ENCODE measurements around the gene IFT81. TPM values are rescaled to one million over a fixed set of nuclear protein-coding genes. Genes with fewer than 3 reads are reported as not detected.
A peak's percentile ranks its signal among the peaks of the same experiment; 100 is the strongest.

The IFT81 gene
- total RNA-seq, 1 donor from 2014 or later: 12.2 TPM

DNA sequence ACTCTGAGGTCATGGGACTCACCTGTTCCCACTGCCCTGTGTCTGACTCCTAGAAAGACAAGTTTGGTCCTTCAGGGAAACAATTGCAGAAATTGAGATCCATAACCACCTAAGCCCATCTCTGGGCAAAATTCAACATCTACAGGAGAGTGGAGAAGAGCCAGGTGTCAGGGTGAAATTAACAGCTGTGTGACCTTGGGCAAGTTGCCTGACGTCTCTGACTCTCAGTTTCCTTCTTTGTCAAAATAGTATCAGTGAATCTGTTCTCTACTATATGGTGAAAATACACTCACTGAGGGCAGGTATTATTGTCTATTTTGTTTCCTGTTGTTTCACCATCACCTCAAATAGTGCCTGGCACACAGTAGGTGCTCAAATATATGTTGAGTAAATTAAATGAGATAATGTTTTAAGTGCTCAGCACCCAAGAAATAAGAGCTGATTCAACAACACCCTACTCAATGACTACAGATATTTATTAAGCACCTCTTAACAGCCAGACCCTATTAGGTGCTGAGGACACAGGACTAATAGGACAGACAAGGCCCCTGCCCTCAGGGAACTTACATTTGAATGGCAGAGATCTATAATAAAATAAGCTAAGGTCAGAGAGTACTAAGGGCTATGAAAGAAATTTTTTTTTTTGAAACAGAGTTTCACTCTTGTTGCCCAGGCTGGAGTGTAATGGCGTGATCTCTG, 14.2 kb upstream of the IFT81 start:
- H3K9me3 ChIP-seq (replicated peaks): no peaks in the 10 kb centered on the region
- H3K4me3 ChIP-seq: no peak overlapping the region
- TF ChIP-seq, protein P1, sequence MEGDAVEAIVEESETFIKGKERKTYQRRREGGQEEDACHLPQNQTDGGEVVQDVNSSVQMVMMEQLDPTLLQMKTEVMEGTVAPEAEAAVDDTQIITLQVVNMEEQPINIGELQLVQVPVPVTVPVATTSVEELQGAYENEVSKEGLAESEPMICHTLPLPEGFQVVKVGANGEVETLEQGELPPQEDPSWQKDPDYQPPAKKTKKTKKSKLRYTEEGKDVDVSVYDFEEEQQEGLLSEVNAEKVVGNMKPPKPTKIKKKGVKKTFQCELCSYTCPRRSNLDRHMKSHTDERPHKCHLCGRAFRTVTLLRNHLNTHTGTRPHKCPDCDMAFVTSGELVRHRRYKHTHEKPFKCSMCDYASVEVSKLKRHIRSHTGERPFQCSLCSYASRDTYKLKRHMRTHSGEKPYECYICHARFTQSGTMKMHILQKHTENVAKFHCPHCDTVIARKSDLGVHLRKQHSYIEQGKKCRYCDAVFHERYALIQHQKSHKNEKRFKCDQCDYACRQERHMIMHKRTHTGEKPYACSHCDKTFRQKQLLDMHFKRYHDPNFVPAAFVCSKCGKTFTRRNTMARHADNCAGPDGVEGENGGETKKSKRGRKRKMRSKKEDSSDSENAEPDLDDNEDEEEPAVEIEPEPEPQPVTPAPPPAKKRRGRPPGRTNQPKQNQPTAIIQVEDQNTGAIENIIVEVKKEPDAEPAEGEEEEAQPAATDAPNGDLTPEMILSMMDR (IDR thresholded peaks at IDR 0.05; ENCODE audit: borderline replicate concordance): no peak
- no peaks in the 10 kb centered on the region for H3K27me3 ChIP-seq (ENCODE audit: low read depth)
- intact Hi-C loops (cut with micrococcal nuclease): no loop called here
- H3K4me1 ChIP-seq: peaks cover 55% of the 10 kb centered on the region
- no peak for DNase-seq
- no peaks in the 10 kb centered on the region for H3K36me3 ChIP-seq
- peak overlapping the region; percentile 90 for H3K27ac ChIP-seq (replicated peaks)

- no peak overlapping the region for H3K4me3 ChIP-seq
- peak overlapping the region; percentile 90 for H3K27ac ChIP-seq (replicated peaks)
- no peak for DNase-seq
- intact Hi-C loops (cut with micrococcal nuclease): no loop called here
- H3K9me3 ChIP-seq (replicated peaks): no peaks in the 10 kb centered on the region
- H3K36me3 ChIP-seq: no peaks in the 10 kb centered on the region
- TF ChIP-seq, protein P1 (IDR thresholded peaks at IDR 0.05; ENCODE audit: borderline replicate concordance): no peak
- H3K4me1 ChIP-seq: peaks cover 56% of the 10 kb centered on the region
- no peaks in the 10 kb centered on the region for H3K27me3 ChIP-seq (ENCODE audit: low read depth)
Observed at GRCh38 chr12:110111476-110112334, 12.5 kb upstream of the IFT81 start.

GRCh38 chr12:110112335-110112660, 11.9 kb upstream of the IFT81 start:
- intact Hi-C loops (cut with micrococcal nuclease): no loop called here
- Histone ChIP-seq H3K9me3 (replicated peaks) (no peaks in the 10 kb centered on the region), H3K4me3 (no peak overlapping the region), H3K27me3 (ENCODE audit: low read depth) (no peaks in the 10 kb centered on the region), H3K27ac (replicated peaks) (peak overlapping the region; percentile 90), H3K36me3 (no peaks in the 10 kb centered on the region), H3K4me1 (peaks cover 53% of the 10 kb centered on the region)
- no peak for DNase-seq
- TF ChIP-seq, protein P1 (IDR thresholded peaks at IDR 0.05; ENCODE audit: borderline replicate concordance): no peak

GRCh38 chr12:110114528-110114937, 9.6 kb upstream of the IFT81 start:
- TF ChIP-seq, protein P1 (IDR thresholded peaks at IDR 0.05; ENCODE audit: borderline replicate concordance): no peak
- intact Hi-C loops (cut with micrococcal nuclease): no loop called here

GRCh38 chr12:110115675-110116074, 8.5 kb upstream of the IFT81 start:
- no peak for DNase-seq
- intact Hi-C loops (cut with micrococcal nuclease): no loop called here
- Histone ChIP-seq H3K27ac (replicated peaks) (no peak overlapping the region), H3K9me3 (replicated peaks) (no peaks in the 10 kb centered on the region), H3K36me3 (no peaks in the 10 kb centered on the region), H3K4me1 (peaks cover 34% of the 10 kb centered on the region), H3K4me3 (no peak overlapping the region), H3K27me3 (ENCODE audit: low read depth) (no peaks in the 10 kb centered on the region)
- TF ChIP-seq, protein P1 (IDR thresholded peaks at IDR 0.05; ENCODE audit: borderline replicate concordance): no peak

More at GRCh38 chr12:110114528-110114937, 9.6 kb upstream of the IFT81 start:
- H3K27ac ChIP-seq (replicated peaks): peak overlapping the region; percentile 32
- no peak for DNase-seq
- H3K27me3 ChIP-seq (ENCODE audit: low read depth): no peaks in the 10 kb centered on the region
- H3K4me1 ChIP-seq: peaks cover 42% of the 10 kb centered on the region
- no peaks in the 10 kb centered on the region for H3K9me3 ChIP-seq (replicated peaks)
- H3K4me3 ChIP-seq: no peak overlapping the region
- no peaks in the 10 kb centered on the region for H3K36me3 ChIP-seq

All from left ventricle myocardium inferior (tissue), 1 donor.